SKM-1 (cell line): Measurements from ENCODE around the gene FOSL1.

Experiments
- DNase-seq: peaks from one replicate; lab custom pipeline; 2025; ENCODE audit not compliant: unreplicated experiment; lab: John Stamatoyannopoulos, UW

Gene FOSL1

GRCh38 chr11:65900125-65900898, at the start of gene FOSL1:
Gene FOSL1, minus strand, starts transcription at chr11:65900388. Its CDS starts 49 bp downstream, at chr11:65900339.
- peak; percentile 58 for DNase-seq

- no peak for DNase-seq
Measured at GRCh38 chr11:65947603-65948125, 47.5 kb upstream of the FOSL1 start.

GRCh38 chr11:65947133-65947532, 46.9 kb upstream of the FOSL1 start:
- DNase-seq: no peak

GRCh38 chr11:65946655-65947054, 46.5 kb upstream of the FOSL1 start:
- DNase-seq: no peak

- no peak for DNase-seq
Measured at GRCh38 chr11:65945941-65946558, 45.9 kb upstream of the FOSL1 start.

- DNase-seq: no peak
Measured at GRCh38 chr11:65945430-65945911, 45.3 kb upstream of the FOSL1 start, which contains the start of gene TSGA10IP. Gene TSGA10IP, plus strand, starts transcription at chr11:65945480. Its CDS starts 196 bp downstream, at chr11:65945676.

GRCh38 chr11:65944767-65945166, 44.6 kb upstream of the FOSL1 start:
- DNase-seq: no peak

GRCh38 chr11:65944191-65944590, 44.0 kb upstream of the FOSL1 start:
- DNase-seq: no peak

GRCh38 chr11:65942531-65942930, 42.3 kb upstream of the FOSL1 start:
- DNase-seq: no peak

- no peak for DNase-seq
Measured at GRCh38 chr11:65941720-65942310, 41.6 kb upstream of the FOSL1 start.

GRCh38 chr11:65937766-65938165, 37.6 kb upstream of the FOSL1 start:
- no peak for DNase-seq

GRCh38 chr11:65934014-65934413, 33.8 kb upstream of the FOSL1 start:
- no peak for DNase-seq

- DNase-seq: no peak
Measured at GRCh38 chr11:65932558-65932919, 32.4 kb upstream of the FOSL1 start.

GRCh38 chr11:65931773-65932557, 31.8 kb upstream of the FOSL1 start:
- DNase-seq: no peak

- no peak for DNase-seq
Measured at GRCh38 chr11:65928667-65929066, 28.5 kb upstream of the FOSL1 start.

GRCh38 chr11:65927904-65928397, 27.8 kb upstream of the FOSL1 start:
- DNase-seq: no peak

- DNase-seq: no peak
Measured at GRCh38 chr11:65925397-65925796, 25.2 kb upstream of the FOSL1 start.

GRCh38 chr11:65922565-65922964, 22.4 kb upstream of the FOSL1 start:
- no peak for DNase-seq

GRCh38 chr11:65921876-65922275, 21.7 kb upstream of the FOSL1 start:
- DNase-seq: no peak

- DNase-seq: no peak
Measured at GRCh38 chr11:65921033-65921555, 20.9 kb upstream of the FOSL1 start.
